Measurements from ENCODE around the gene WDR20. TPM values are rescaled to one million over a fixed set of nuclear protein-coding genes. Genes with fewer than 3 reads are reported as not detected.

The WDR20 gene
- total RNA-seq, 4 donors from 2014 or later, result 15.0 to 26.7 (median 18.3) TPM

DNA sequence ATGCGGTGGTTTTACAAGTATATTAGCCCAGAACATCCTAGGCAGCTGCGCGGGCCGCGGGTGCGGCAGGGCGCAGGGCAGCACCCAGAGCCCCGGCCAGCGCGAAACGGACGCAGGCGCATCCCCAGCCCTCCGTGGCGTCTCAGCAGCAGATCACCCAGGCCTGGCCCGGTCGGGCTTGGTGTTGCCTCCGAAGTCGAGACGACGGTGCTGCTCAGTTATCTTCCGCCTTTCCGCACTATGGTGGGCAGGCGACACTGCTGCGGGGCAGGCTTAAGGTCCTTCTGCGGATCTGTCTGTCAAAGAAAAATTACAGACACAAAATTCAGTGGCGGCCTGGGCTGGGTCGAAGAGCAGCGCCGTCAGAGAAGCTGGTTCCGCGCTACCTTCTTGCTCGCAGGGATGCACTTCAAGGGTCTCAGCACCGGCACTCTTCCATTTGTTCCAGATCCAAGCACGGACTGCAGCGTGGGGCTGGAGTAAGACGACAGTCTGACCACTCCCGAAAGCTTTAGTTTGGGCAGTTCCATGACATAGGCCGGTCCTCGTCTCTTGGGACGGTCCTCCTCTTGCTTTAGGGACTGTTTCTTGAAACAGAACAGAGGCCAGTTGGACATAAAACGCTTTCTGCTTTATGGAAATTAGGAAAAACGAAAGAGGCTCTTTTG, 89.5 kb downstream of the WDR20 start:
- Histone ChIP-seq H3K9me3 (no peaks in the 10 kb centered on the region), H3K4me1 (no peaks in the 10 kb centered on the region)

DNA sequence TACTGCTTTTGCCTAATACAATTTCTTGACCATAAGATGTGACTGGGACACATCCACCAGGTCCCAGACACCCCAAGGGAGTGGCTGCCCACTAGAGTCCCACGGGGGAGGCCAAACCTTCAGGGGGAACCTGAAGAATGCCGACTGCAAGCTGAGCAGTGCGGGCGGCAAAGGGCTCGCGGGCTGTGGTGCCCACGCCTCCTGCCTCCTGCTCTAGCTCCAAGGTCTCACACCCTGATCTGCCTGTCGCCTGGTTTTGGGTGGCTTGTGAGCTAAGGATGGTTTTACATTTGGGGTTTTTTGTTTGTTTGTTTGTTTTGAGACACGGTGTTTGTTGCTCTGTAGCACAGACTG, 90.0 kb downstream of the WDR20 start:
- 88 to 93% methylated on average over 9 of the region's 9 CpGs for WGBS, 2 donors
- no peaks in the 10 kb centered on the region for H3K9me3 ChIP-seq
- peaks cover 0 to 66% (median 0%) of the 10 kb centered on the region in 3 donors for H3K36me3 ChIP-seq
- no peak for DNase-seq (ENCODE audit: low spot score in 2 of 2)
- no peaks in the 10 kb centered on the region for H3K27me3 ChIP-seq
- no peaks in the 10 kb centered on the region for H3K4me1 ChIP-seq
- no peak overlapping the region for H3K27ac ChIP-seq
- TF ChIP-seq EP300 (IDR thresholded peaks at IDR 0.05) (no peak), POLR2A (IDR thresholded peaks at IDR 0.05) (no peak)
- TF ChIP-seq, protein P1, sequence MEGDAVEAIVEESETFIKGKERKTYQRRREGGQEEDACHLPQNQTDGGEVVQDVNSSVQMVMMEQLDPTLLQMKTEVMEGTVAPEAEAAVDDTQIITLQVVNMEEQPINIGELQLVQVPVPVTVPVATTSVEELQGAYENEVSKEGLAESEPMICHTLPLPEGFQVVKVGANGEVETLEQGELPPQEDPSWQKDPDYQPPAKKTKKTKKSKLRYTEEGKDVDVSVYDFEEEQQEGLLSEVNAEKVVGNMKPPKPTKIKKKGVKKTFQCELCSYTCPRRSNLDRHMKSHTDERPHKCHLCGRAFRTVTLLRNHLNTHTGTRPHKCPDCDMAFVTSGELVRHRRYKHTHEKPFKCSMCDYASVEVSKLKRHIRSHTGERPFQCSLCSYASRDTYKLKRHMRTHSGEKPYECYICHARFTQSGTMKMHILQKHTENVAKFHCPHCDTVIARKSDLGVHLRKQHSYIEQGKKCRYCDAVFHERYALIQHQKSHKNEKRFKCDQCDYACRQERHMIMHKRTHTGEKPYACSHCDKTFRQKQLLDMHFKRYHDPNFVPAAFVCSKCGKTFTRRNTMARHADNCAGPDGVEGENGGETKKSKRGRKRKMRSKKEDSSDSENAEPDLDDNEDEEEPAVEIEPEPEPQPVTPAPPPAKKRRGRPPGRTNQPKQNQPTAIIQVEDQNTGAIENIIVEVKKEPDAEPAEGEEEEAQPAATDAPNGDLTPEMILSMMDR (IDR thresholded peaks at IDR 0.05), result no peak
- H3K4me3 ChIP-seq, result no peak overlapping the region

More for the DNA sequence above, 89.5 kb downstream of the WDR20 start:
- no peak for DNase-seq (ENCODE audit: low spot score in 2 of 2)
- Histone ChIP-seq H3K36me3 (peaks cover 0 to 71% (median 0%) of the 10 kb centered on the region in 3 donors), H3K4me3 (no peak overlapping the region), H3K27me3 (no peaks in the 10 kb centered on the region), H3K27ac (no peak overlapping the region)
- WGBS, 2 donors, result 93 to 94% methylated on average over 43 of the region's 43 CpGs
- no peak for TF ChIP-seq POLR2A (IDR thresholded peaks at IDR 0.05)
- TF ChIP-seq, protein P1 (IDR thresholded peaks at IDR 0.05), result no peak
- TF ChIP-seq EP300 (IDR thresholded peaks at IDR 0.05), result no peak

DNA sequence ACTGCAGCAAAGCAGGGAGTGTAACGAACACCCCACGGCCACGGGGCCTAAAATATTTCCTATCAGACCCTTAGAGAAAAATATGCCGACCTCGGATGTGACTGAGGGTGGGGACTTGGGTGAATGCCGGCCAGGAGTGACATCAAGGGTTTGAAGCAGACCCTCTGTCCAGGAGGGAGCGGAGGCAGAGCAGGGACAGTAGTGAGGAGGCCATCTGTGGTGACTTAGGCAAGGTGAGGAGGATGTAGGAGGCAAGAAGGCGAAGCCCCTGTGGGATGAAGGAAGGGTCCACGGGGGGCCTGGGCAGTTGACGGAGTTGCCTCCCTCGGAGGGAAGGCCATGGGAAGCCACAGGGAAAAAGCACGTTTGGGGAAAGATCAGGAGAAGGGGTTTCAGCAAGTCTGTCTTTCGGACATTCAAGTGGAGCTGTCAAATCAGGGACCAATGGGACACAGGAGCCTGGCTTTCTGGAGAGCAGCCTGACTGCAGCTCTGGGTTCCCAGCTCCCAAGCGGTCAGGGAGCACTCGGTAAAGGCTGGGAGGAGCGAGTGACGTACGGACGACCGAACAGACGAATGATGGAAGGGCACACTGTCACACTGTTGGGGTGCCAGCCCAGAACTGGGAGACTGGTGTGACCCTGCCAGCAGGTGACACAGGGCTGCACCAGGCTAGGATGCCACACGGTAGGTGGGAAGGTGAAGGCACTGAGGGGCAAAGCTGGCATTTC, 90.9 kb downstream of the WDR20 start:
- Histone ChIP-seq H3K27me3 (no peaks in the 10 kb centered on the region), H3K36me3 (peaks cover 0 to 57% (median 0%) of the 10 kb centered on the region in 3 donors), H3K9me3 (no peaks in the 10 kb centered on the region), H3K4me1 (peaks cover 0 to 5% (median 1%) of the 10 kb centered on the region in 4 donors), H3K27ac (no peak overlapping the region), H3K4me3 (no peak overlapping the region)
- no peak for DNase-seq (ENCODE audit: low spot score in 2 of 2)
- 85 to 87% methylated on average over 22 of the region's 22 CpGs for WGBS, 2 donors
- TF ChIP-seq EP300 (IDR thresholded peaks at IDR 0.05), result no peak
- TF ChIP-seq, protein P1 (IDR thresholded peaks at IDR 0.05), result no peak
- TF ChIP-seq POLR2A (IDR thresholded peaks at IDR 0.05), result no peak

- peaks cover 0 to 48% (median 0%) of the 10 kb centered on the region in 3 donors for H3K36me3 ChIP-seq
- peaks cover 0 to 6% (median 2%) of the 10 kb centered on the region in 4 donors for H3K4me1 ChIP-seq
- no peak for TF ChIP-seq EP300 (IDR thresholded peaks at IDR 0.05)
- TF ChIP-seq POLR2A (IDR thresholded peaks at IDR 0.05), result no peak
- TF ChIP-seq, protein P1 (IDR thresholded peaks at IDR 0.05), result no peak
- H3K27me3 ChIP-seq, result no peaks in the 10 kb centered on the region
- H3K4me3 ChIP-seq, result no peak overlapping the region
- WGBS, 2 donors, result 90 to 91% methylated on average over 22 of the region's 22 CpGs
- no peaks in the 10 kb centered on the region for H3K9me3 ChIP-seq
- no peak for DNase-seq (ENCODE audit: low spot score in 2 of 2)
- H3K27ac ChIP-seq, result no peak overlapping the region
These were observed 92.0 kb downstream of the WDR20 start for GRCh38 chr14:102231476-102232347.
